CD4-positive, alpha-beta T cell treated with Interleukin-17A for 1 hour (primary cell): ENCODE measurements around the gene LINGO3.

ENCODE experiments used
- DNase-seq: peaks from one replicate; pipeline ENCODE4 v3.0.0-alpha.2; 2020

Gene LINGO3

DNA sequence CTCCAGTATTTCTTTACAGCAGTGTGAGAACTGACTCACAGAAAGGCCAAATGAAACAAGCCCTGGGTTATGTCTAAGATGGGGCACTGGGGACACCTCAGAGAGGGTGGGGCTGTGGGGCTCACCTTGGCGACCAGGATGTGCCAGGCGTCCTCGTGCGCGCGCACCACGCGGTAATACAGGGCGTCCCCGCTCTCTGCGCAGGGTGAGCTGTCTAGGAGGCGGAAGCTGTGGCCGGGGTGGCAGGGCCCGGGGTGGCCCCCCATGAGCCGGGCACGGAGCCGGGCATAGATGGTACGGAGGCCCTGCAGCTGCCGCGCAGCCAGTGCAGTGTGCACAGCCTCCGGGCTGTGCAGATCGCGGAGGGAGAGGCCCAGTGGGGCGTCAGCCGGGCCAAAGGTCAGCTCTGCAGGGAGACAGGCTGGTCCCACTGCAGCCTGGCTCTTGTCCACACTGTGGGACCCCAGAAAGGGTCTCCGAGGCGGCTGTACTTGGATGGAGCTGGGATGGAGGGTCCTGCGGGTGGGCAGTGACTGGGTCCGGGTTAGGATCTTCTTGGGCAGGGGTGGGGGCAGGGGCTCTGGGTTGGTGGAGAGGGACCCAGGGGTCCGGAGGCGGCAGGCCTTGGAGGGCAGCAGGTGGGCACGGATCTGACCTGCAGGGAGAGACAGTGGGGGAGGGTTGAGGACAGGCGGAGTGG is 29.3 kb downstream of the LINGO3 start:
- no peak for DNase-seq

DNA sequence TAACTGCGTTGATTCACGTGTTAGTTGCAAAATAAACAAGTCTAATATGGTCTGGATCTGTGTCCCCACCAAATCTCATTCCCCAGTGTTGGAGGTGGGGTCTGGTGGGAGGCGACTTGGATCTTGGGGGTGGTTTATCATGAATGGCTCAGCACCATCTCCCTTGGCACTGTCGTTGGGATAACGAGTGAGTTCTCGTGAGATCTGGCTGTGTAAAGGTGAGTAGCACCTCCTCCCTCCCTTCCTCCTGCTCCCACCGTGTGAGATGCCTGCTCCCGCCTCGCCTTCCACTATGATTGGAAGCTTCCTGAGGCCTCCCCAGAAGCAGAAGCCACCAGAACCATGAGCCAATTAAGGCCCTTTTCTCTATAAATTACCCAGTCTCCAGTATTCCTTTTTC is 30.8 kb downstream of the LINGO3 start:
- DNase-seq: no peak

DNA sequence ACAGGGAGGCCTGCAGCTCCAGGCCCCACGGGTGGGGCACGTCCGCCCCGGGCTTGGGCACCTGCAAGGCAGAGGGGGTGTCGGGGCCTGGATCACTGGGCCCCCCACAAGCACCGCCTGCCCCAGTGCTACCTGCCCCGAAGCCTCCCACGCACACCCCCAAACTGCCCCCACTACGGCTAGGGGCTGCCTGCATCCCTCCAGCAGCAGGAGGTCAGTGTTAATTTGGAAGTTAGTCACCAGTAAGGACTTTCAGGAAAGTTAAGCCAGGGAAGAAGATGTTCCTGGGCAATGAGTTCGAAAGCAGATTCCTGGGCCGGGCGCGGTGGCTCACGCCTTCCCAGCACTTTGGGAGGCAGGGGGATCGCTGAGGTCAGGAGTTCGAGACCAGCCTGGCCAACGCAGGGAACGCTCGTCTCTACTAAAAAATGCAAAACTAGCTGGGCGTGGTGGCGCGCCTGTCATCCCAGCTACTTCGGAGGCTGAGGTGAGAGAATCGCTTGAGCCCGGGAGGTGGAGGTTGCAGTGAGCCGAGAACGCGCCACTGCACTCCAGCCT is 31.4 kb downstream of the LINGO3 start:
- DNase-seq: no peak

DNA sequence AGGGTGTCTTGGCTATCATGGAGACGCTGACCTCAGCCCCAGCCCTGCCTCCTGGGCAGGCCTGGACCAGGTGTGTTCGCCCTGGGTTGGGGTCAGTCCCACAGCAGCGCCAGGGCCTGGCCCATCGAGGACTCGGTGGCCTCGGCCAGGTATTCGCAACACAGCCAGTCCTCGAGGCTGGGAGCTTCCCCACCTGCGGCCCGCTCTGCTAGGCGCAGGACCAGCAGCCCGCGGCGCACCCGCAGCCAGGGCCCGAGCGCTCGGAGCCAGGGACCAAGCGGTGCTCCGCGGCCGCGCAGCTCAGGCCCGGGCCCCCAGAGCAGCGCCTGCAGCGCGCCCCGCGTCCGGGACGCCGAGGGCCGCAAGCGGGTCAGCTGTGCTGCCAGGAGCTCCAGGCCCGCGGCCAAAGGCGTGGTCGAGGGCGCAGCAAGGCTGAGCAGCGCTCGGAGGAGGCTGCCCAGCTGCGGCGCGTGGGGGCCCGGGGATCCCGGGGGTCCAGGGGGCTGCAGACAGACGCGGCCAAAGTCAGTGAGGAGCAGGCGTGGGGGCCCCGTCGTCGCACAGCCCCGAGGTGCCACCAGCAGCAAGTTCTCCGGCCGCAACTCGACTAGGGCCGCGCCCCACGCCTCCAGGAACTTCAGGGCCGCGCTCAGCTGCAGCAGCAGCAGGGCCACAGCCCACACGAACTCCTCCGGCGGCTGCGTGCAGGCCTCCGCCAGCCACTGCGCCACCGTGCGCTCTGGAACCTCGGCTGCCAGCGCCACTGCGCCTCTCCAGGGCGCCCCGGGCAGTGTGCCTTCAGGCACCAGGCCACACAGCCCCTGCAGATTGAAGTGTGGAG is 32.1 kb downstream of the LINGO3 start:
- no peak for DNase-seq

DNA sequence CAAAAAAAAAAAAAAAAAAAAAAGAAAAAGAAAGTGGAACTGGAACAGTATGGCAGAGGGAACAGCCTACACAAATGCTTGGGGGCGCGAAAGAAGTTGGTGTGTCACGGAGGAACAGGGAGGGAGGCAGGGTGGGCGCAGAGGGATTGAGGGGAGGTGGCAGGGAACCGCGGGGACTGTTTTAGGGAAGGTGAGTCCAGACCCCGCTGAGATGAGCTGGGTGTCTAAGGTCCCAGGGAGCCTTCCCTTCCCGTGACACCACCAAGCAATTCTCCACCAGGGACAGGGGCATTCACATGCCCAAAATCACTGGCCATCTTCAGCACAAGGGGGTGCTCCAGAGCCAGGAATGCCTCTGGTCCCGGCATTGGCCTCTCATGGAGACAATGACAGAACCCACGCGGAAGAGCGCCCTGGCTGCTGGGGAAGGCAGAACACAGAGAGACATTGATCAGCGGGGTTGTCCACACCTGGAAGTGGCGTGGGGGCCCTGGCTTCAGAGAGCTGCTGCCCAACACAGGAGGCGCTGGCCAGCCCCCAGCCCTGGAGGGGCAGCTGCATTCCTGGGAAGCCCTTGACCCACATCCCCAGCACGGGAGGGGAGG is 32.9 kb downstream of the LINGO3 start:
- peak; percentile 59 for DNase-seq

DNA sequence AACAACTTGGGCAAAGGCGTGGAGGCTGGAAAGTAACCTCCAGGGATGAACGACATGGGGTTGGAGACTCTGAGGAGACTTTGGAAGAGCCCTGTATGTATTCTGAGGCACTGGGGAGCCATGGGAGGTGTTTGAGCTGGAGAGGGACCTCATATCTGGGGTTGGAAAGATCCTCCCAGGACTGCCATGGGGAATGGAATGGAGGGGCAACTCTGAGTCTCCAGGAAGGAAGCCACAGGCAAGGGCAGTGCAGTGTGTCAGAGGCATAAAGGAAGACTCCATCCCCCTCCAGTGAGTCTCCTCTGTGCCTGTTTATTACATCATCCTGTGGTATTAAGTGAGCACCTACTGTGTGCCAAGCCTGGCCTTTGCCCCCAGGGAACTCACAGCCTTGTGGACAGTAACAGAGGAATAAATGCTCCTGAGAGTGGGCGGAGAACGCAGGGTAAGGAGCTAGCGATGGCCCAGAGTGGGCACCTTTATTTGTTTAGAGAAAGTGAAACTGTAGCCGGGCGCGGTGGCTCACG is 33.7 kb downstream of the LINGO3 start:
- DNase-seq: no peak

DNA sequence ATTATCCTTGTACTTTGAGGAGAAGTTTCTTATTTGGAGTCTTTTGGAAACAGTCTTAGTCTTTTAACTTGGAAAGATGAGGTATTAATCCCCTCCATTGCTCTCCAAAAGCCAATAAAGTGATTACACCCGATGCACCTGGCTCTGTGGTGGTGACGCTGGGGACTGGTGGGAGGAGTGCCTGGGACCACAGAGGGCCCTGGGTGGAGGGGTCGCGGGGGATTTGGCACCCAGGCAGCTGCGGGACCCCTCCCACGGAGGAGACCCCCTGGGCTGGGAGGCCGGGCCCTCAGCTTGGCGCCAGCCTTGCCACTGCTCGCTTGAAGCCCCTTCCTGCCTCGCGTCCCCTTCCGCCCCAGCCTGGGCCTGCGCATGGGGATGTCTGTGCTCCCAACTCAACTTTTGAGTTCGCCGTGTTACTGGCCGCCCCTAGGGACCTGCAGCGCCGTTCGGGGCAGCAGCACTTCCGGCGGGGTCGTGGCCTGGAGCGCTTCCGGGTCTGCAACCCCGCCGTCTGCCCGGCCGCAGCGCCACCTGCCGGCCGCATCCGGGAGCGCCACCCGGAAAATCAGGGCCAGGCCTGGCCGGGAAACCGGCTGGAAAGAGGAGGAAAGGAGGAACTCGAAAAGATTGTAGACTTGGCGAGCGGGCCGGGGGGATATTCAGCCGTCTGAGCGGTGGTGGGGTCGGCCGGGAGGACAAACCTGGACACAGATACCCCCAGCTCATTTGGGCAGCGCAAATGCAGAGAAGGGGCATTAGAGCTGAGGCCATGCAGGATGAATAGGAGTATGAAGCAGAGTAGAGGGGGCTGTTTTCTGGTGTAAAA is 34.4 kb downstream of the LINGO3 start:
- peak; percentile 81 for DNase-seq

DNA sequence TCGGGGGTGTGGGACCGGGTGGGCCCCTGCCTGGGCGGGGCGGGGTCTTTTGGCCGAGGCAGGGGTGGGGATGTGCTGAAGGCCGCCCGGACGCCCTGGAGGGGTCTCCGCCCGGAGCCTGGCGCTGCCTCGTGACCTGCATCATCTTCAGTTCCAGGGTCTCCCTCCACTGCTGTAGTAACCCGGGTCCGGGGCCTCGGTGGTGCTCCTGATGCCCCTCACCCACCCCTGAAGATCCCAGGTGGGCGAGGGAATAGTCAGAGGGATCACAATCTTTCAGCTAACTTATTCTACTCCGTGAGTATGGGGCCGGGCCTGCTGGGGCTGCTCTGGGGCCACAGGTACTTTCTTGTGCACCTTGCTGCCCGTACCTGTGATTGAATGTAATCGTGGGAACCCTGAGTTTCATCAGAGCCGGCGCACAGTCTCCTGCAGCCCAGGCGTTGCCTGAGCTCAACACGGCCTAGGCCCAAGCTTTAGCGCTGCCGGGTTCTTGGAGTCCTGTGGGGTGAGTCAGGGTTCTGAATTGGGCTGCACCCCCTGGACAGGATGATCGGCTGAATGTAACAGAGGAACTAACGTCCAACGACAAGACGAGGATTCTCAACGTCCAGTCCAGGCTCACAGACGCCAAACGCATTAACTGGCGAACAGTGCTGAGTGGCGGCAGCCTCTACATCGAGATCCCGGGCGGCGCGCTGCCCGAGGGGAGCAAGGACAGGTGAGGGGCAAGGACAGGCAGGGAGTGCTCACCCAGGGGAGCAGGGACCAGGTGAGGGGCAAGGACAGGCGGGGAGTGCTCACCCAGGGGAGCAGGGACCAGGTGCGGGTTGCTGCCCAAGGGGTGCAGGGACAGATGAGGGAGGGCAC is 36.5 kb downstream of the LINGO3 start:
- DNase-seq: peak; percentile 33

DNA sequence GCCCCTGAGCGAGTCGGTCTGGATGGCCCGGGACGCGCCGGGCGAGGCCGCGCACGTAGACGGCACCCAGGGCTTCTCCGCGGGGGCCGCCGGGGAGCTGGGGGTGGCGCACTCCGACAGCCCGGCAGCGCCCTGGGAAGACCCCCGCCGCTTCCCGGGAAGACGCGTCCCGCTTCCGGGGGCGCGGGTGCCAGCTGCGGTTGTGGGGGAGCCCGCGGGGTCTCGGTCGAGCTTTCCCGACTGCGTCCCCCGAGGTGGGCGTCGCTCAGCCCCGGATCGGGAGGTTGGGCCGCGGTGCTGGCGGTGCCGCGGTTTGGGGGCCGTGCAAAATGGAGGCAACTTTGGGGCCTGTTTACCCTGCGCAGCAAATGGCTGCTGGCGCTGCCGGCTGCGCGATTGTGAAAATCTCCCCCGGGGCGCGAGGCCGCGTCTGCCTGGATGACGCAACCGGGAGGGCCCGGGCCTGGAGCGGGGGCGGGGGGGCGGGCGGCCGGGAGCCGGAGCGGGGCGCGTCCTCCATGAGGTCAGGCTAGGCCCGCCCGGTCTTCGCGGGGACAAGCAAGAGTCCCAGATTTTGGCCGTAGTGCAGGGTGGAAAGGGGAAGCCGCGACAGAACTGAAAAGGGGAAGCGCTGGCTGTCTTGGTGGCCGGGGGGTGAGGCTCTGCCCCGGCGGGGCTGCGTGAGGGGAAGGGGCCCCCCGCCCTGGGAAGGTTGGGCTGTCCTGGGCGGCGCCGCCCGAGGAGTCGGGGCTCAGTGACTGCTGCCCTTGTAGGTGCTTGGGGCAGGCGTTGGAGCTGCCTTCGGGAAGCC is 37.3 kb downstream of the LINGO3 start:
- peak; percentile 81 for DNase-seq

DNA sequence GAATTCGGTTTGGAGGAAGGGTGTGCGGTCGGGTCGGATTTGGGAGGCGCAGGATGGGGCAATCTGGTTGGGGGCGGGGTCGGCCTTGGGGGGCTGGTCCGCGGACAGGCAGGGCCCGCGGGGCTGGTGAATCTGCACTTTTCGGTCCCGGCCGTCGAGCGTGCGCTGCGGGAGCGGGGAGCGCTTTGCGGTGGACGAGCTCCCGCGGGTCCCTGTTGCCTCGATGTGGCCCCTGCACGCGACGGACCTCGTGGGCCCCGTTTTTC is 37.9 kb downstream of the LINGO3 start:
- no peak for DNase-seq

DNA sequence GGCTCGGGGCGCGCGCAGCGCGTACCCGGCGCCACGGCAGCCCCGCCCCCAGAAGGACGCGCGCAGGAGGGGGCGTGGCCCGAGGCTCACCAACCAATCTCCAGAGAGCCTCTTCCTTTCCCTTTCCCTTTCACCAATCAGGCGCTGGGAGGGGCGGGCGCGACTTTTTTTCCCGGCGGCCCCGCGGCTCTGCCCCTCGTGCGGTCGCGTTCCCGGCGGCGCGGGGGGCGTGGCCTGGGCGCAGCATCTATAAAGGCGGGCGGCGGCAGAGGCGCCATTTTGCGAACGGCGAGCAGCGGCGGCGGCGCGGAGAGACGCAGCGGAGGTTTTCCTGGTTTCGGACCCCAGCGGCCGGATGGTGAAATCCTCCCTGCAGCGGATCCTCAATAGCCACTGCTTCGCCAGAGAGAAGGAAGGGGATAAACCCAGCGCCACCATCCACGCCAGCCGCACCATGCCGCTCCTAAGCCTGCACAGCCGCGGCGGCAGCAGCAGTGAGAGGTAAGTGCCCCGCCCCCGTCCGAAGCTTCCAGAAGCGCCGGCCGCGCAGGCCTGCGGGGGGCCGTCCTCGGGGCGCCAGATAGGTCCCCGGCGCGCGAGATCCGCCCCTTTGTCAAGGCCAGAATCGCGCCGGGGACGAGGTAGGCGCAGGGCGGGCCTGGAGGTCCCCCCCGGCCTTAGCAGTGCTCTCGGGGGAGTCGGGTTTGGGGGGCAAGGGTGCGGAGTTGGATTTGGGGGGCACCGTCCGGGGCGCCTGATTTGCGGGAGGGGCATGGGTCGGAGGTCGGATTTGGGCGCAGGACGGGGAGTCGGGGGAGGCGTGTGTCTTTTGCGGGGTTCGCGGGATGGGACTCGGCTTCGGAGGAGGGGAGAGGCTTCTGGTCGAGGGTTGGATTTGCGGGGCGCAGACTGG is 38.5 kb downstream of the LINGO3 start:
- peak; percentile 99 for DNase-seq

DNA sequence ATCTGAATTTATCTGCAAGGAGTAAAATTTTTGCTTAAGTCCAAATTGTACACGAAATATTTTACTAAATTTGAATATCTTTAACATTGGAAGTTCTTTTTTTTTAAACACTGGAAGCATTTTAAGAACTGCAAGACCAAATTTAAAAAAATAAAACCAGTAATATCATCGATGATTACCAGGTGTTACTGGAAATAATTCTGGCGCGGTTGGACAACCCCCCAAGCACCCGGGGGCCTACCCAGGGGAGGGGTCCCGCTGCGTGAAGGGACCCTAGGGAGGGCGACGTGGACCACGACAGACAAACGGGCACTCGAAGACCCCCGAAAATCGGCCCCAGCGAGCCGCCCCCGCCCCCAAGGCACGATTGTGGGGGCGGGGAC is 39.1 kb downstream of the LINGO3 start:
- DNase-seq: no peak

DNA sequence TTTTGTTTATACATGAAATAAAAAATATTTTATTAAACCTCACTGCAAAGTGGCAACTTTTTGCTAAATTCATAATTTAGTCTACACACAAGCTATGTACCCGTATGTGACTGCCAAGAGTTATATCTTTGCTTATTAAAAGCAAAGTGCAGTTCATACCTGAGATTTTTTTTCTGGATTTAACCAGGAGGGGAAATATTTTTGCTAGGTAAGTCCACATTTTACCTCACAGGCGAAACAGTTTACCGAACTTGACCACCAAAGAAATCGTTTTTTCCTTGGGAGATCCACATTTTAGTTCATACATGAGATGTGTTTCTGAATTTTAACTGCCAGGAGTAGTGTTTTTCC is 39.5 kb downstream of the LINGO3 start:
- DNase-seq: no peak

DNA sequence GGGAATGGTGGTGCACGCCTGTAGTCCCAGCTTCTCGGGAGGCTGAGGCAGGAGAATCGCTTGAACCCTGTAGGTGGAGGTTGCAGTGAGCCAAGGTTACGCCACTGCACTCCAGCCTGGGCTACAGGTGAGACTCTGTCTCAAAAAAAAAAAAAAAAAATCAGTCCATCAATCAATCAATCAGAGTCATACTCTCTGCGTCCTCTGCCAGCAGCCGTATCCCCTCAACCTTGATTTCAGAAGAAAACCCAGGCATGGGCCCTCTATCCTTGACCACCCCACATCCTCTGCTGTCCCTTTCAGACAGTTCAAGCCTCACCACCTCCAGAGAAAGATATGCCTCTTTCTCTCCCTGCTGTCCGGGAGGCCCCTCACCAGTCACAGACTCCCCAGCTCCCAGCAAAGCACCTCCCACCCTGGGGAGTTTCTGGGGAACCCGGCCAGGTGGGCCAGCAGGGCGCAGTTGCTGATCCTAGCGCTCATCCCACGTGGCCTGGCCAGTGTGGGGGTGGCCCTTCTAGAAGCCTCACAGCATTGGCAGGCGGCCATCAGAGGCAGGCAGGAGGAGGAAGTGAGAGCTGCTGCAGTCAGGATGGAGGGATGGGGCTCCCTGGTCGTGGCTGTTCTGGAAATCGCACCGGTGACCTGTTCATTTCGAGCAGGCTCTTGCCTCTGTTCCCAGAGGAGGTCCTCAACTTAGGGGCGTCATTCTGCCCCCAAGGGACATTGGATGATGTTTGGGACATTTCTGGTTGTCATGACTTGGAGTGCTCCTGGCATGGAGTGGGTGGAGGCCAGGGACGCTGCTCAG is 41.6 kb downstream of the LINGO3 start:
- DNase-seq: no peak

DNA sequence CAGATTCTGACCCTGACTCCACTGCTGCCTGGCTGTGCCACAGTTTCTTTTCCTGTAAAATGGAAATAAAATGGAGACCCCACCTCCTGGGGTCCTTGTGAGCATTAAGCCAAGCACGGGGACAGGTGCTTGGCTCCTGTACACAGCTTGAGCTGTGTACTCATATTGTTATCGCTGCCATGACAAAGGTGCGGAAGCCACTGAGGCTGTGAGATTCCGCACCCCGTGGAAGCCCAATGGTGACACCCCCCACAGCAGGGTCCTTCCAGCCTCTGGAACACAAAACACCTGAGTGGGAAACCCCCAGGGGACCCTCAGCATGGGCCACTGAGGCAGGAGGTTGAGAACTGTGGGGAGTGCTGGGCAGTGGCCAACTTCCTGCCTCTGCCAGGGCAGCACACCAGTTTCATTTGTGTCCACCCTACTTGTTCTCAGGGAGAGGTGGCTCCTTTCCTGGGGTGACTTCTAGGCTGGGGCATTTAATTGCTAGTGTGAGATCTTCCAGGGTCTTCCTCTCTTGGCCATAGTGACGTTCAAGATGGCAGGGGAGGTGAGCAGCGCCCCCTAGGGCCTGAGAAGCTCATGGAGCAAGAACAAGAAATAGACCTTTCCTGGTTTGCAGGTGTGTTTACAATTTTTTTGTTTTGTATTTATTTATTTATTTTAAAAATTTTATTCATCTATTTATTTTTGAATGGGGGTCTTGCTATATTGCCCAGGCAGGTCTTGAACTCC is 46.3 kb downstream of the LINGO3 start:
- DNase-seq: peak; percentile 70

DNA sequence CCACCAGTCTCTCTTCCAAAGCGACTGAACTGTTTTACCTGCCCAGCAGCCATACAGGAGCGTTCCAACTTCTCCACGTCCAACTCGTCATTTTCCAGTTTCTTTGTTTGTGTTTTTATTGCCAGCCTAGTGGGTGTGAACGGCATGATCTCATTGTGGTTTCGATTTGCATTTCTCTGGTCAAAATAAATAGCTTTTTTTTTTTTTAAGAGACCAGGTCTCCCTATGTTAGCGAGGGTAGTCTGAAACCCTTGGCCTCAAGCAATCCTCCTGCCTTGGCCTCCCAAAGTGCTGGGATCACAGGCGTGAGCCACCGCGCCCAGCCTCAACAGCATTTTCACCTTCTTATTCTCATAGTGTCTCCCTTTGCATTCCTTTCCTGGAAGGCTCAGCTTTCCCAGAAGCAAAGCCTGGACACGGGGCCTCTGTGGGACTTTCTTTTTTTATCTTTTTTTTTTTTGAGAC is 47.6 kb downstream of the LINGO3 start:
- DNase-seq: peak; percentile 51

DNA sequence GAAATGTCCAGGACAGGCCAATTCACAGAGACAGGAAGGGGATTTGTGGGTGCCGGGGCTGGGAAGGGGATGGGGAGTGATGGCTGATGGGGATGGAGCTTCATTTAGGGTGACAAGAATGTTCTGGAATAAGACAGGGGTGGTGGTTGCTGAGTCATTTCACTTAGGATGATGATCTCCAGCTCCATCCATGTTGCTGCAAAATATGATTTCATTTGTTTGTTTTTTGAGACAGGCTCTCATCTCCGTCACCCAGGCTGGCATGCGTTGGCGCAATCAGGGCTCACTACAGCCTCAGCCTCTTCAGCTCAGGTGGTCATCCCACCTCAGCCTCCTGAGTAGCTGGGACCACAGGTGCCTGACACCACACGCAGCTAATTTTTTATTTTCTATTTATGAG is 48.6 kb downstream of the LINGO3 start:
- no peak for DNase-seq
